Hematopoietic multipotent progenitor cell treated with erythropoietin and hydrocortisone succinate and interleukin-3 and kit ligand, for 6 days (in vitro differentiated cells): ENCODE results near the gene GADD45G.

Source experiments
- DNase-seq: peaks from one replicate; pipeline ENCODE4 v3.0.0-alpha.2; 2015

GADD45G gene

GRCh38 chr9:89632192-89632733 is 27.5 kb downstream of the GADD45G start:
- DNase-seq: no peak

- DNase-seq: no peak
Measured at GRCh38 chr9:89632736-89633135, 27.9 kb downstream of the GADD45G start.

- DNase-seq: no peak
Measured at GRCh38 chr9:89633404-89633803, 28.6 kb downstream of the GADD45G start.

GRCh38 chr9:89633920-89634319 is 29.1 kb downstream of the GADD45G start:
- no peak for DNase-seq

GRCh38 chr9:89634995-89635742 is 30.4 kb downstream of the GADD45G start:
- no peak for DNase-seq

- DNase-seq: no peak
Measured at GRCh38 chr9:89635816-89636215, 31.0 kb downstream of the GADD45G start.

DNA sequence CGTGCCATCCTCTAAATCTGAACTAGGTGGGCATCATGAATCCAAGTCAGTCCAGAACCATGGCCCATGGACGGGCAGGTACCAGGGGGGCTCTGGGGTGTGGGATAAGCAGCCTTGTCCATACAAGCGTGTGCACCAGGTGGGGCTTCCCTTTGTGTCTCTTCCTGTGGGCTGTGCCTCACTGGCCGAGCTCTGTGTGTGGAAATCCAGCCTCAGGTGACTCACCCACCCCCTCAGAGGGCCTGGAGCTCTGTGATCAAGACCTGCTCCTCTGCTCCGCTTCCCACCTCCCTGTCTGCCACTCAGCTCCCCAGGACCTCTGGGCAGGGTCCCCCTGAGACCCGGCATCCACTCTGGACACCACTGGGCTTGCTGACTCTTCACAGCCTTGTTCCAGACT is 33.0 kb downstream of the GADD45G start:
- no peak for DNase-seq

DNA sequence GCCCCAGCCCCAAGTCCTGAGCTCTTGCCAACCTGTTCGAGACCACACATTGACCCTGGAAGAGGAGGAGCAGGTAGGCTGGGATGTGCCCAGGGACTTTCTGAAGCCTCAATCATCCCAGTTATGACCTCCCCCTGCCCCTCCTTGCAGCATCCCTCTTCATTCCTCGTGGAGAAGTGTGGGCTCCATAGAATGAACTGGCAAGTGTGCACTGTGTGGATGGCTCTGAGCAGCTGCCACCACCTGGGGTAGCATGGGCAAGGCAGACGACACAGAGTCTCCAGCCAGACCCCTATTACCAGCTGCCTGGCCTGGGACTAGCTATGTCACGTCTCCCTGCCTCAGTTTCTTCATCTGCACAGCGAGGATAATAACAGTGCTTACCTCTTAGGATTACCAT is 33.5 kb downstream of the GADD45G start:
- DNase-seq: no peak

DNA sequence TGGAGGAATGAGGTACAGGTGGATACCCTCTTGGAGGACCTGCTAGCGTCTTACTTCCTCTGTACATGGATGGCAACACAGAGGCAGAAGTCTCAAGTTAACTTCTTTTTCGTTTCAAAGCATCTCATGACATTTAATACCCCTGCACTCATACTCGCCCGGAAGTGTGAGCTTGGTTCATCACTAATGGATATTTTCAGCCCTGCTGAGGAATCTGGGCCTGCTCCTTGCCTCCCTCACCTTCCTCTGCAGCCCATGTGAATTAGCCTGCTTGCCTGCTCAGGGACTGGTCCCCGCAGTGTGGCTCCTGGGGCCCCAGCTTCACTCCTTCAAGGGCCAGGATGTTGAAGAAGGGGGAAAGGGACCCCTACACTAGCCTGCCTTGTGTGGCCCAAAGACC is 34.1 kb downstream of the GADD45G start:
- DNase-seq: no peak

- DNase-seq: no peak
Measured at GRCh38 chr9:89639367-89639795, 34.6 kb downstream of the GADD45G start.

- DNase-seq: no peak
Measured at GRCh38 chr9:89639961-89640360, 35.1 kb downstream of the GADD45G start.

GRCh38 chr9:89640361-89640760 is 35.5 kb downstream of the GADD45G start:
- no peak for DNase-seq

DNA sequence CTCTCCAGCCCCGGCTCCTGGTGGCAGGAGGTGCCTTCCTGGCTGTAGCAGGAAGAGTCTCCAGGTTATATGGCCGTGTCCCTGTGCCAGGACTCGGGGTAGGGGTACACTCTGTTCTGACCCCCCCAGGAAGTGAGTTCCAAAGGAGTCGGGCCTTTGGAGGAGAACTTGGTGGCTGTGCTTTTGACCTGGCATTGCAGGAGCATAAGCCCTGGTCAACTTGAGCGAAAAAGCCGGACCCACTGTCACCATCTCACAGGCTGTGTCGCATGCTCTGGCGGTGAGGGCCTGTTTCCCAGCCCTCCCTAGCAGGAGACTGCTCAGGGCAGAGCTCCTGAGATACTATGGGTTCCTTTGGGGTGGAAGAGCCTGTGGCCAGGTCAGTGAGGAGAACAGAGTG is 36.0 kb downstream of the GADD45G start:
- no peak for DNase-seq

DNA sequence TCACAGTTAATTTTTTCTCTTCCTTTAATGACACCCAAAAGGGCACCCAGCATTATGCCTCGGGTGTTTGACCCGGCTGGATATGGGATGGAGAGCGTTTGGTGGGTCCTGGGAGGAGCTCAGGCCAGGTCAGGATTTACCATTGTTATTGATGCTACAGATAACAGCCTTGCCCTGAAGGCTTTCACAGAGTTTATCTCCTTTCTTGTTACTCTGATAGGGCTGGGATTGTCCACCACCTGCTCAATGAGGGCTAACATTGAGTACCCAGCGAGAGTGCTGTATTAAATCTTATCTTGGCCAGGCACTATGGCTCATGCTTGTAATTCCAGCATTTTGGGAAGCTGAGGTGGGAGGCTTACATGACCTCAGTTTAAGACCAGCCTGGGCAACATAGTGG is 37.2 kb downstream of the GADD45G start:
- no peak for DNase-seq

DNA sequence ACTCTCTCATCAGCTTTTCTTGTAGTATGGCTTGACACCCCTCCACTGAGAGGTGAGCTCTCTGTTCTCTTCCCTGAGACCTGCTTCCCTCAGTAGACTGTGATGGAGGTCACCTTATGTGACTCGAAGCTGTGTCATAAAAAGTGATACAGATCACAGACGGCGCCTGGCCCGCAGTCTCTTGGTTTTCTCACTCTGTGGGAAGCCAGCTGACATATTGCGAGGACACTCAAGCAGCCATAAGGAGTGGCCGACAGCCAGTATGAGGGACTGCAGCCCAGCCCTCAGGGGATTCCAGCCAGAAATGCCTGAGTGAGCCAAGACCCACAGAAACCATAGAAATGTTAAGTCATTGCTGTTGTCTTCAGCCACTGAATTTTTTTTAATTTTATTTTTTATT is 38.0 kb downstream of the GADD45G start:
- DNase-seq: no peak

DNA sequence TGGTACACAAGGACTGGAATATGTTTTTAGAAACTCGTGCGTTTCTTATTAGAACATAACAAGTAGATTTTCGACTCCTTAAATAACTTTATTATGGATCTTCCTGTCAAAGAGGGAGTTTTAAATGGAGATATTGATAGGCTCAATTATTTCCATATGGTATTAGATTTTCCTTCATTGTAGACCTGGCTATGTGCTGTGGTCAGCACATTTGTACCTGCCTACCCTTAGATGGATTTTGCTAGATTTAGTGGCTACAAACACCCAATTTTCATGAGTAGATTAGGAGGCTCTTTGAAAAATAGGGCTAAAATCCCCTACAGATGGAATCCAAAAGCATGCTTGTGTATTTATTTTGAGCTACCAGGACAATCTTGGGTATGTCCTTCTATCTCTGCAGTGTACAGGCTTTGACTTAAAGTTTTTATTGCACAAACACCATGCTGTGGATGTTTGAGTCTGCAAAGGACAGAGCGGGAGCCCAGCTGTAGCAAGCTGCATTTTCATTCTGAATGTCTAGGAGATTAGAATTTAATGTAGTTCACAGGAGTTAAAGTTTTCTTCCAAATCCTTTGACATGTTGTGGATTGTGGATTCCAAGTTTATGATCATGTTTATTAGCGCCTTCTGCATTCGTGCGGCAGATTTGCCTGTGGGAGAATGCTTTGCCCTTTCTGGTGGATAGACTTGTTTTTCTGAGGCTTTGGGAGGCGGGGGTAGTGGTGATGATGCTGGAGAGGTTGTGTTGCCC is 41.6 kb downstream of the GADD45G start:
- no peak for DNase-seq

- no peak for DNase-seq
Measured at GRCh38 chr9:89647366-89648128, 42.7 kb downstream of the GADD45G start.

- DNase-seq: no peak
Measured at GRCh38 chr9:89648247-89649000, 43.6 kb downstream of the GADD45G start.

- DNase-seq: no peak
Measured at GRCh38 chr9:89649039-89649691, 44.4 kb downstream of the GADD45G start.

DNA sequence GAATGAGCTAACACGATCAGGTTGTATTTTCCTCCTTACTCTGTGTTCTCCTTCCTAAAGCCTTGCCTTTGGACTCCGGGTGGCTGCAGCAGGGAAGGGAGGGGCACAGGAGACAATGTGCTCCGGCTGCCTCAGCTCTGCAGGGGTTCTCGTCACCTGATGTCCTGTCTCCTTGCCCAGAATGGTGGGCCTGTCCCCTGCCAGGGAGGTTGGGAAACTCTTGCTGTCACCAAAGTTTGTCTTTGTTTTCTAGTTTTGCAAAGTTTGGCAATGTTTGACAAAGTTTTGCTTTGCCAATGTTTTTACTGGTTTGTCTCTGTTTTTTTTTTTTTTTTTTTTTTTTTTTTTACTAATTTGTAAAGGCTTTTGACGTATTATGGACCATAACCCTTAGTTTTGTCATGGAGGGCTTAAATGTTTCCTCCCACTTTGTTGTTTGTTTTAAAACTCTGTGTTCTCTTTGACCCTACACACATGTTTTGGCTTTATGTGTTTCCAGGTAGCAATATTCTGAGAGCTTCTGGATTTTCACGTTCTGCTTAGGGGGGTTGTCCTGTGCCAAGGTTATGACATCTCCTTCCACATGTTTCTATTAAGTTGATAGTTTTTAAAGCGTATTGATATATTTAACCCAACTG is 49.3 kb downstream of the GADD45G start:
- DNase-seq: no peak
